ENCODE results near the gene TAMM41. TPM values are rescaled to one million over a fixed set of nuclear protein-coding genes. Genes with fewer than 3 reads are reported as not detected.

Gene TAMM41
- total RNA-seq, 1 donor = 8.7 TPM

- Histone ChIP-seq H3K4me3 (ENCODE audit: insufficient read depth, low read length) (no peak overlapping the region), H3K79me2 (ENCODE audit: insufficient read depth, low read length) (peaks cover 37% of the 10 kb centered on the region), H4K20me1 (ENCODE audit: insufficient read depth, low read length) (no peaks in the 10 kb centered on the region), H2AFZ (ENCODE audit: low read length) (no peak overlapping the region), H3K4me1 (ENCODE audit: insufficient read depth, low read length) (peaks cover 18% of the 10 kb centered on the region), H3K27ac (ENCODE audit: low read depth, low read length) (no peak overlapping the region), H3K27me3 (ENCODE audit: insufficient read depth, low read length) (no peaks in the 10 kb centered on the region), H3K4me2 (ENCODE audit: insufficient read depth, low read length) (peak overlapping the region; percentile 96), H3K9me3 (ENCODE audit: low read depth, low read length) (no peaks in the 10 kb centered on the region), H3K36me3 (ENCODE audit: insufficient read depth, low read length) (peaks cover 22% of the 10 kb centered on the region)
- no peak for TF ChIP-seq CTCF (IDR thresholded peaks at IDR 0.05; ENCODE audit: extremely low read depth, low read depth, low read length)
- DNase-seq (ENCODE audit: insufficient read length, low spot score, missing footprints) = no peak
Observed at GRCh38 chr3:11844891-11845290, 1.8 kb downstream of the TAMM41 start.

DNA sequence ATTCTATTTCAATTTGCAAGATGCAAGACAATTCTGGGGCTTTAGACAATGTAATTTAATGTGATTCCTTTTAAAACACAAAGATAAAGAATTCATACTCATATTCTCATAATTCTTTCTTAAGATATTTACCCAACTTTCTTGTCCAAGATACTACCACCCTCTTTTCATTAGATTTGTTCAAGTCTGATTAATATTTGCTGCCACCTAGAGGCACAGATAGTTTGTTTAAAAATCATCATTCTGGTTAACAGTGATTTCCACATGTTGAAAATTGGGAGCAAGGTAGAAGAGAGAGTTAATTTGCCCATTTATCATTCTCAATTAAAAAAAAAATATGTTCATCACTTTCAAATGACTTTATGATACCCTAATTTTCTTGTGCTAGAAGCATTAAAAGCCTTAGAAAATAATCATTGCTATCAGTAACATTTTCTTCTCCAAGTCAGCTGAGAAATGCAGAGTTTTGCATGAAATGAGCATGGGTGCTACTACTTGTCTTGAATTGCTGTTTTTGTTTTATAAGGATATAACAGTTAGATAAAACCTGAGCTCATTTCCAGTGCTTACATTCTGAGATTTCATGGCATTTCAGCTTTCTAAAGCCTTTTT, 11.6 kb downstream of the TAMM41 start:
- DNase-seq (ENCODE audit: insufficient read length, low spot score, missing footprints) = peak; percentile 76
- H3K27me3 ChIP-seq (ENCODE audit: insufficient read depth, low read length) = no peaks in the 10 kb centered on the region

DNA sequence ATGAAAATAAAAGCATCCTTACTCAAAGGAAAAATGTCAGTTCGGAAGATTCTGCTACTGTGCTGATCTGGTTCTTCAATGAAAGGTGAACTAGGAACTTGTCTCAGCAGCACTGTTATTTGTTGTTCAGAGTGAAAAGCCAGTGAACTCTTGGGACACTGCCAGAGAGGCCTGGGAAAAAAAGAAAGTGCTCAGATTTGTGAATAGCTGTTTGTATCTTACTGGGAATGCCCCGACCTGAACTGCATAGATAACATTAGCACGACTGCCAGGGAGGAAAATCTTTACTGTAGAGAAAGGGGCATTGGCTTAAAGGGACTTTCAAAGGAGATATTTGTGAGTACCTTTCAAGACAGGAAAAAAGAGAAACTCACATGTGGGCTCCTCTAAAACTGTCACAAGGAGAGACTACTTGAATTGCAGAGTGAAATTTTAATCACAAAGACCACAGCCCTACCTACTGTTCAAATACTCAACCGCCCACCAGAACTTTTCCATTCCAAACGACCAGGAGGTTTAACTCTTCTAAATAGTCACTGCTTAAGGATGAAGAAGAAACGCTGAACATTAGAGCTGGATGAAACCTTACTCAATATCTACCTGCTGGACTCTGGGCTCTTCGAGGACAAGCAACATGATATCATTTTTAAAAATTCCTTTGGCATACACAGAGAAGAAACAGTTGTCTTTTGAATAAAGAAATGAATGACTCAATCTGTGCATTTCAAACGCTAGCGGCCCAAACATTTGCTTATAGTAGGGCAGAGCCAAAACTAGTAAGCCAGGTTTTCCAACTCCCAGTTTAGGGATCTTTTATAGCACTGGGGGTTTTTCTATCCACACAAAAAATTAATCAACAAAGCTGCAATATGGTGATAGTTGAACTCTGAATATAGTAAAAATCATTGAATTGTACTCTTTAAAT, 13.4 kb downstream of the TAMM41 start:
- TF ChIP-seq CTCF (IDR thresholded peaks at IDR 0.05; ENCODE audit: extremely low read depth, low read depth, low read length) = no peak
- no peaks in the 10 kb centered on the region for H3K4me1 ChIP-seq (ENCODE audit: insufficient read depth, low read length)
- no peak for DNase-seq (ENCODE audit: insufficient read length, low spot score, missing footprints)

More for the DNA sequence above, 11.6 kb downstream of the TAMM41 start:
- peak; percentile 56 for TF ChIP-seq CTCF (IDR thresholded peaks at IDR 0.05; ENCODE audit: extremely low read depth, low read depth, low read length)
- H3K79me2 ChIP-seq (ENCODE audit: insufficient read depth, low read length) = no peaks in the 10 kb centered on the region
- no peaks in the 10 kb centered on the region for H4K20me1 ChIP-seq (ENCODE audit: insufficient read depth, low read length)
- H3K4me3 ChIP-seq (ENCODE audit: insufficient read depth, low read length) = no peak overlapping the region
- H3K4me2 ChIP-seq (ENCODE audit: insufficient read depth, low read length) = no peak overlapping the region
- no peaks in the 10 kb centered on the region for H3K4me1 ChIP-seq (ENCODE audit: insufficient read depth, low read length)
- no peak overlapping the region for H2AFZ ChIP-seq (ENCODE audit: low read length)
- H3K27ac ChIP-seq (ENCODE audit: low read depth, low read length) = no peak overlapping the region
- H3K36me3 ChIP-seq (ENCODE audit: insufficient read depth, low read length) = peaks cover 62% of the 10 kb centered on the region
- H3K9me3 ChIP-seq (ENCODE audit: low read depth, low read length) = no peaks in the 10 kb centered on the region

DNA sequence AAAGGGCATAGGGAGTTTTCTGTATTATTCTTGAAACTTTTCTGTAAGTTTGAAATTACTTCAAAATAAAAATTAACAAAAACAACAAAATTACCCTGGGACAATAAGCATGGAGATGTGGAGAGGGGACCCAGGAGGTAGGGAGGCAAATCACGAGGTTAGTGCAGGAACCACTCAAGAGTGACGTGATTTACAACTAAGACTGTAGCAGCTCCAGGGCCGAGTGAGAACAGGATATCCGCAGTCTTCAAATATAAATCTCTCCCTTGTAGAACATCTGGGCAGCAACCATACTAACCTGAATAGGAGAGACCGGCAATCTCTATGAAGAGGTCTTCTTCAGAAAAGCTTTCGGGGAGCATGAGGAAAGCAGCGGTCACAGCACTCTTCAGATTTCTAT, 17.3 kb downstream of the TAMM41 start:
- Histone ChIP-seq H3K4me3 (ENCODE audit: insufficient read depth, low read length) (no peak overlapping the region), H3K79me2 (ENCODE audit: insufficient read depth, low read length) (no peaks in the 10 kb centered on the region), H3K9me3 (ENCODE audit: low read depth, low read length) (no peaks in the 10 kb centered on the region), H3K4me2 (ENCODE audit: insufficient read depth, low read length) (no peak overlapping the region), H3K27me3 (ENCODE audit: insufficient read depth, low read length) (no peaks in the 10 kb centered on the region), H4K20me1 (ENCODE audit: insufficient read depth, low read length) (peaks cover 2% of the 10 kb centered on the region), H3K36me3 (ENCODE audit: insufficient read depth, low read length) (peaks cover 89% of the 10 kb centered on the region), H3K4me1 (ENCODE audit: insufficient read depth, low read length) (no peaks in the 10 kb centered on the region), H3K27ac (ENCODE audit: low read depth, low read length) (no peak overlapping the region), H2AFZ (ENCODE audit: low read length) (no peak overlapping the region)
- TF ChIP-seq CTCF (IDR thresholded peaks at IDR 0.05; ENCODE audit: extremely low read depth, low read depth, low read length) = no peak
- DNase-seq (ENCODE audit: insufficient read length, low spot score, missing footprints) = no peak

More for the DNA sequence above, 13.4 kb downstream of the TAMM41 start:
- H3K36me3 ChIP-seq (ENCODE audit: insufficient read depth, low read length) = peaks cover 67% of the 10 kb centered on the region
- no peak overlapping the region for H2AFZ ChIP-seq (ENCODE audit: low read length)
- H3K4me2 ChIP-seq (ENCODE audit: insufficient read depth, low read length) = no peak overlapping the region
- no peaks in the 10 kb centered on the region for H3K9me3 ChIP-seq (ENCODE audit: low read depth, low read length)
- H3K4me3 ChIP-seq (ENCODE audit: insufficient read depth, low read length) = no peak overlapping the region
- H3K27ac ChIP-seq (ENCODE audit: low read depth, low read length) = no peak overlapping the region
- H3K27me3 ChIP-seq (ENCODE audit: insufficient read depth, low read length) = no peaks in the 10 kb centered on the region
- H4K20me1 ChIP-seq (ENCODE audit: insufficient read depth, low read length) = no peaks in the 10 kb centered on the region
- no peaks in the 10 kb centered on the region for H3K79me2 ChIP-seq (ENCODE audit: insufficient read depth, low read length)
